ENCODE results near the gene SYT17.

Gene SYT17

DNA sequence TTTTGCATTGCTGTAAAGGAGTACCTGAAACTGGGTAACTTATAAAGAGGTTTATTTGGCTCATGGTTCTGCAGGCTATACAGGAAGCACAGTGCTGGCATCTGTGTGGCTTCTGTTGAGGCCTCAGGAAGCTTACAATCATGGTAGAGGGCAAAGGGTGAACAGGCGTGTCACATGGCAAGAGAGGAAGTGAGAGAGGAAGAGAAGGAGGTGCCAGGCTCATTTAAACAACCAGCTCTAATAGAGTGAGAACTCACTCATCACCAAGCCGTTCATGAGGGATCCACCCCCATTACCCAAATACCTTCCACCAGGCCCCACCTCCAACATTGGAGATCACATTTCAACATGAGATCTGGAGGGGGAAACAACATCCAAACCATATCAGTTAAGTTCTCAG, 101.1 kb downstream of the SYT17 start:
- DNase-seq: no peak

DNA sequence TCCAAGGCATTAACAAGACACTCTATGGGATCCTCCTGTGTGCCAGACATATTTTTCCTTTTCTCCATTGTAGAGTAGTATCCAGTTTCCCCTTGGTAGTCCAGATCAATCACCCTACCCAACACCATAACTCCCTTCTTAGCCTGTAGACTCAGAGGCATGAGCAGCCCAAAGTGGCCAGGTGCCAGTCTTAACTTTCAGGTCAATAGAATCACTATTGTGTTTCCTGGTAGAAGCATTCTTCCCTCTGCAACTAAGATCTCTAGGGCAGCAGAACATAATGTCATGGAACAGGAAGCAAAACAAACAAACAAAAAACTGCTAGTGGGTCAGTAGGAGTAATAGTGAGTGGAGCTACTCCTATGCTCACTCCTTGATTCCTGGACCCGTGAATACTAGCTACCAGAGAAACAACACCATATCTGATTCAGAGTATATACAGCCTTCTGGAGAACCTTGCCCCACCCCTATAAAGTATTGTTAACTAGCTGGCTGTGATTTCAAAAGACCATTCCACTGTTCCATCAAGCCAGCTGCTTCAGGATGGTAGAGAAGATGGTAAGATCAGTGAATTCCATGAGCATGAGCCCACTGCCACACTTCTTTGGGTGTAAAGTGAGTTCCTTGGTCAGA, 106.2 kb downstream of the SYT17 start:
- no peak for DNase-seq

DNA sequence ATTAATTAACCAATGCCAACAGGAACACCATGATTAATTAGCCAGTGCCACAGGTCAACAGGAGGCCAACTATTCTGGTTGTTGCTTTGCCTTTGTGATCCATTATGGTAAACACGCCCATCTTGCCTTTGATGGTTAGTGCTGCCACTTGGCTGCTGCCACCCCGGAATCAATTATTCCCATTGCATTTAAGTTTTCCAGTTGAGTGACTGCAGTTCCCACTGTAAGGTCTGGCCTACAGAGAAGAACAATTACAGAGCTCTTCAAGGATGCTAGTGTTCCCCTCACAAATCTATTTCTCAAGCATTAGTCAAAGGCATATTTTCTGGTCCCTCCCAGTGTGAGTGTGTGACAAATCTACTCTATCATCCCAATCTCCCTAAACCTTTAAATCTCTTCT, 110.4 kb downstream of the SYT17 start:
- DNase-seq: no peak

DNA sequence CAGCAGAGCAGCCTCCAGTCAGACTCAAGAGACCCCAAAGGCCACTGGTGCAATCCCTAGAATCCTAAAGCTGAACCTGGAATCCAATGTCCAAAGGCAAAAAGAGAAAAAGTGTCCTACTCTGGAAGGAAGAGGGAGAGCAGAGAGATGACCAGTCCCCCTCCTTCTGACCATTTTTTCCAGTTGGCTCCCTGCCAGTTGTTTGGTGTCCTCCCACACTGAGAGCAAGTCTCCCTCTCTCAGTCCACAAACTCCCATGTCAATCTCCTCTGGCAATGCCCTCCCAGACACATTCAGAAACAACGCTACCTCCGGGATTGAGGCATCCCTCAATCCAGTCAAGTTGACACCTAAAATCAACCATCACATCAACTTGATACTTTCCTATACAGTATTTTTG, 113.2 kb downstream of the SYT17 start:
- DNase-seq: no peak

DNA sequence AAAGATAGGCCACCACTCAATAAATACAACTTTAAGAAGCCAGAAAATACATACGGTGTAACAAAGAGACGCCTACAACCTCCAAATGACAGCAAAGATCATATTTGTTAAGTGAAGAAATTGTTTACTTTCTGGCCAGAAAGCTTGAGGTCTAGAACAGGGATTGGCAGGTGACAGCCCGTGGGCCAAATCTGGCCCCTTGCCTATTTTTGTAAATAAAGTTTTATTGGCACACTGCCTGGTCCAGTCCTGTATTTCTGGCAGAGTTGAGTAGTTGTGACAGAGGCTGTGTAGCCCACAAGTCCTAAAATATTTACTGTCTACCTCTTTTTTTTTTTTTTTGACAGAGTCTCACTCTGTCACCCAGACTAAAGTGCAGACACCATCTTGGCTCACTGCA, 114.1 kb downstream of the SYT17 start:
- DNase-seq: no peak

DNA sequence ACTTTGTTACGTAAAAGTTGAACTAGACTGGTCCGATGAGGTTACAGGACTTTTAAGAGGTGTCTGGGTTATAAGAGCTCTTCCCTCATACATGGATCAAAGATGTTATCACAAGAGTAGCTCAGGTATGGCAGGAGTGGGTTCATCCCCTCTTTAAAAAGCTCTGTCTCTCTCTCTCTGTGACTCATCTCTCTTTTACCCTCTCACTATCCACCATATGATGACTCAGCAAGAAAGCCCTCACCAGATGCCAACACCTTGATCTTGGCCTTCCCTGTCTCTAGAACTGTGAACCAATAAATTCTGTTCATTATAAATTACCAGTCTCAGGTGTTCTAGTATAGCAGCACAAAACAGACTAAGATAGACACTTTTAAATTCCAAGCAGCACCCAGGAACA, 115.6 kb downstream of the SYT17 start:
- no peak for DNase-seq

DNA sequence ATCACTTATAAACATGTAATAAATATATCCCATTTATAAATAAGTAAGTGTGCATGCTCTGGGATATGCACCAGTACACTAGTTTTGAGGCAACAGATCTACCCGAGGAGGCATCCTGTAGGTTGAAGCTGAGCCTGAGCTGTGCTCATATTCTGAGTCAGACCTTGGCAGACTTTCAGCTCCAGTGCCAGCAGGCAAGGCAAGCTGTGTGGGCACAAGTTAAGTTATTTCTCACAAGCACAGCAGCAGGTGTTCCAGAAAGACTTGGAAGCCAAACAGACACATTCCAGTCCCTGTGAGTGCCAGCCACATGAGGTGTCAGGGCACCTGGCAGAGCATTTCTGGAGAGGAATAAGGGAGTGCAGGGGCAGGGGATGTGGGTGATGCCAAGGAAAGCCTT, 116.2 kb downstream of the SYT17 start:
- DNase-seq: no peak

DNA sequence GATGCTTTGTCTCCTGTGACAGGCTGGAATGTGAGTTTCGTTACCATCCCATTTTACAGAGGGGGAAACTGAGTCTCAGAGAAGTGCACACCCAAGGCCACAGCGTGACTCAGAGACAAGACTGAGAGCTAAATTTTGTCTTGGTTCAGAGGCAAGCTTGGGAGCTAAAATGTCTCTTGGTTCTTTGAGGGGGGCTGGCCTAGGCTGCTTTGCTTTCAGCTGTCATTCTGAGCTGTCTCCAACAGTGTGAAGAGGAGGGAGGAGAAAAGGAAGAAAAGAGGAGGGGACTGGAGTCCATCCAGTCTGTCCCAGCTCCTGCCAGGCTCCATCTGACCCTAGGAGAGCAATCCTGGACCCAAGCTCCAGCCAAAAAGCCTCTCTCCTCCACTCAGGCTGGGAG, 117.4 kb downstream of the SYT17 start, which contains the start of gene CLEC19A:
Gene CLEC19A, plus strand, starts transcription at position 301 of the 400 bp plus-strand sequence. CDS start 121 bp downstream, outside the sequence.
- DNase-seq: no peak

DNA sequence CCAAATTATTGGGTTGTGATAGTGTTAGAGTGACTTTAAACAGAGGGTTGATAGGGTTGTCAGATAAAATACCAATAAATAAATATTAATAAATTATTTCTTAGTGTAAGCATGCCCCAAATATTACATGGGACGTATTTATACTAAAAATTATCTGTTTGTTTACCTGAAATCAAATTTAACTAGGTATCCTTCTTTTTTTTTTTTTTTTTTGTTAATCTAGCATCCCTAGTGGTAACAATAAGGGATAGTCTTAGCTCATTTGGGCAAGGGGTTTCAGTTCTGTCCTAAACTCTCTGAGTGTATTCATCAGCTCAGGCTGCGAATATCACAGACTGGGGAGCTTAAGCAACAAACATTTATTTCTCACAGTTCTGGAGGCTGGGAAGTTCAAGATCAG, 118.8 kb downstream of the SYT17 start:
- no peak for DNase-seq

DNA sequence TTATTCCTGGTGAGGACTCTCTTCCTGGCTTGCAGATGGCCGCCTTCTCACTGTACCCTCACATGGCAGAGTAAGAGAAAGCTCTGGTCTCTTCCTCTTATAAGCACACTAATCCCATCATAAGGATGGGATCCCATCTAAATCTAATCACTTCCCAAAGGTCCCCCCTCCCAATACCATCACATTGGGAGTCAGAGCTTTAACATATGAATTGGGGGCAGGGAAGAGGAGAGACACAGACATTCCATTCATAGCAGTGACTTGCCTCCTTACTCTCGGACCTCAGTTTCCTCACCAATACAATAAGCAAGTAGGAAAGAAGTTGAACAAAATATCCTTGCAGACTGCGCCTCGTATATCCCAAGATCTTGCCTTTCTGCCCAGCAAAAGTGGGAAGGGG, 119.2 kb downstream of the SYT17 start:
- DNase-seq: no peak

DNA sequence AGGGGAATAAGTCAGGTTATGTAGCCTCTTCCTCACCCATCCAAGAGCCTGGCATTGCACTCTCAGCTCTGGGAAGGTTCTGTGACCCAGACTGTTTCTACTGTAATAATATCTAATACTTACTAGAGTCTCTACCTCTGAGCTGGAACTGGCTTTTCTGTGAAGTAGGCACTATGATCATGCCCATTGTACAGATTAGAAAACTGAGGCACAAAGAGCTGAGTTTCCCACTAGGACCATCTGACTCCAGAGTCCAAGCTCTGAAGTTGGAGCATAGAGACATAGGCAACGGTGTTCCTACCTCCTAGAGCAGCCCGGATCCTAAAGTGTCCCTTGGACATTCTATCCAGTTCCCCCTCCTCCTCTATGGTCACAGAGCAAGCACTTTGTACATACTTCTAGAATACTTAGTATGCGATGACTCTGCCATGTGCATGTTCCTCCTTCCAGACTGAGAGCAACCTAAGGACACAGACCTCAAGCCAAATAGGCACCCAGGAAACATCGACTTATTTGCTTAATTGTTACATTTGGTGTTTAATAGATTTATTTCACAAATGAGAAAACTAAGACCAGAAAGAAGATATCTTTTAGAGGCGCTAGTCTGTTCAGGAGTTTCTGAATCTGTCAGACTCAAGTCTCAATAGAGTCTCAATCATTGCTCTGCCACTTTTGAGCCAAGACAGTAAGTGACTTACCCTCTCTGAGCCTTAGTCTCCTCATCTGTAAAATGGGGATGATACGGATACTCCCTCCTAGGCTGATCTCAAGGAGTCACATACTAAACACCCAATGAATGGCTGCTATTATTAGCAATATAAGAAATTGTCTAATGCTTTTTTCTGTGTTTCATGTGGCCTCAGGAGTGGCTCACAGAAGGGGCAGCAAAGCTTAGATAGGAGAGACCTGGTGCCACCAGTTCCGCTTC, 121.1 kb downstream of the SYT17 start:
- DNase-seq: no peak

DNA sequence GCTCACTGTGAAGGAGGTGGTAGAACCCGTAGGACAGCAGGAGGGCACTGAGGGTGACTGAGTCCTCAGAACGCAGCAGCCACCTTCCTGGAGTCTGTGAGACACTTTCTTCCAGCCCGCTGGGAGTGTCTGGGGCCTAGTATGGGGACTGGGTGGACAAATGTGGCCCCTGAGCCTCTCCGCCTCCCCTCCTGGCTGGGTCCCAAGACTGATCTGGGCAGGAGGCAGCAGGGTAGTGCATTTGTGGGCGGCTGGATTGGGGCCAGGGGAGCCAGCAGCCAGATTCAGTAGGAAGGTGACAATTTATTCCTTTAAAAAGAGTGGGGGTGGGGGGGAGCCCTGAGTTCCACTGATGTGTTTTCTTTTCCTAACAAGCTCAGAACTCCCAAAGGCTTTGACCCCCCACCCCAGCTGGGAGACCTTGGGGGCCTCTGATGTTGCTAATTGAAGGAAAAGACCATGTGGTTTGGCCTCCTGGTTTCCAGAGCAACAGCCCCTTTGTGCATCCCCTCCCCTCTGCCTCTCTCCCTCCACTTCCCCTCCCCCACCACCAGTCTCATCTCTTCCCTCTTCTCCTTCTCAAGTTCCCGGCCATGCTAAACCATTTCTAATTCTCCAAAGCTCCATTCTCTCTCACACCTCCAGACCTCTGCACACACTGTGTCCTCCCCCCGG, 121.9 kb downstream of the SYT17 start:
- no peak for DNase-seq

DNA sequence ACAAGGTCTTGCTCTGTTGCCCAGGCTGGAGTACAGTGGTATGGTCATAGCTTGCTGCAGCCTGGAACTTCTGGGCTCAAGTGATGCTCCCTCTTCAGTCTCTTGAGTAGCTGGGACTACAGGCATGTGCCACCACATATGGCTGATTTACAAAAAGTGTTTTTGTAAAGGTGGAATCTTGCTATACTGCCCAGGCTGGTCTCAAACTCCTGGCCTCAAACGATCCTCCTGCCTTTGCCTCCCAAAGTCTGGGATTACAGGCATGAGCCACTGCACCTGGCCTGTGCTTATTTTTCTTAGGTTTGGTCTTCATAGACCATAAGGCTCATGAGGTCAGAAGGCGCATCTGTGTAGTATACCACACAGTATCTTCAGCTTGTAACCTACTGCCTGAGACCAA, 122.8 kb downstream of the SYT17 start:
- no peak for DNase-seq

DNA sequence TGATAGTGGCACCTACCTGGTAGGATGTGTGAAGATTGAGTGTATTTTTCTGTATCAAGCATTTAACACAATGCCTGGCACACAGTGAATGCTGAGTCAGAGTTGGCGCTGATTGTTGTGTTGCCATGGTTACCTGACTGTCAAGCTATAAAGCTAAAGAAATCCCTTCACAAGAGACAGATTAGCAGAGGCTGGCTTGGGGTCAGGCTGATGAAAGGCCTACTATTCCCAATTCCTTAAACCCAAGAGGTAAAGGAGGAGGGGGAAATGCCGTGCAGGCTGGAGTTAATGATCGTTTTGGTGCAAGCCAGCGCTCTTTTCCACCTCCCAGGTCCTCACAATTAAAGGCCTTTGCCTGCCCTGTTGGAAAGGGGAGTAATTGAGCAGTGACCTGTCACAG, 123.4 kb downstream of the SYT17 start:
- no peak for DNase-seq

DNA sequence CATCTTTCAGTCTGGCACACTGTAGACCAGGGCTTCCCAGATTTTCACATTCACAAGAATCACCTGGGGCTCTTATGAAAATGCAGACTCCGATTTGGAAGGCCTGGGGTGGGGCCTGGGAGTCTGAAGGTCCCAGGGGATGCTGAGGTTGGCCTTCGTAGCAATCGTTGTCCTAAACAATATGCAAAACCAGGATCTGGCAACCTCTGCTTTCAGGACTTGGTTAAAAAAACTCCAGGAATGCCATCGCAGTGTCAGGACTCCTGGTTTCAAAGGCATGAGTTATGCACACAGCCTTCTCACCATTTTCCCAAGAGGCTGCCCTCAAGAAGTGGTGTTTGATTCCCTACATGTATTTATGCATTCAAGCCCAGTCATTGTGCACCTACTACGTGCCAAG, 124.1 kb downstream of the SYT17 start:
- no peak for DNase-seq

DNA sequence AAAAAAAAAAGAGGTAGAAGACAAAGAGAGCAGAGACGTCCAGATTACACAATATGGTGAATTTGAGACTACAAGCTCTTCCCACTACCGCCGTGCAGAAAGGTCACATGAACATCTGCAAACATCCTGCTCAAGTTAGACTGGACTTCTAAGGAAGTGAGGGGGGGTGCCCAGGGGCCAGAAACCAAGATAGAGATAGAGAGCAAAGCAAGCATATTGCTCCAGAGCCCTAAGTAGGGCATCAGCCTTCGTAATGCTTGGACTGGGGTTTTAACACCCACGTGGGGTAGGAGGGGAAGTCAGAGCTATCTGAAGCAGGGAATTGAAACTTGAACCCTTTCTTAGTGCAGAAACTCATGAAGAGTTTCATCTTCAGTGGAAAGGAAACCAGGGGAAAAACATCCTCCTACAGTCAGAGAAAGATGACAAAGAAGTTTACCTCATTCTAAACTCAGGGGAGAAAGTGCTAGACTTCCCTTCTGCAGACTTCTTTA, 126.2 kb downstream of the SYT17 start:
- no peak for DNase-seq

DNA sequence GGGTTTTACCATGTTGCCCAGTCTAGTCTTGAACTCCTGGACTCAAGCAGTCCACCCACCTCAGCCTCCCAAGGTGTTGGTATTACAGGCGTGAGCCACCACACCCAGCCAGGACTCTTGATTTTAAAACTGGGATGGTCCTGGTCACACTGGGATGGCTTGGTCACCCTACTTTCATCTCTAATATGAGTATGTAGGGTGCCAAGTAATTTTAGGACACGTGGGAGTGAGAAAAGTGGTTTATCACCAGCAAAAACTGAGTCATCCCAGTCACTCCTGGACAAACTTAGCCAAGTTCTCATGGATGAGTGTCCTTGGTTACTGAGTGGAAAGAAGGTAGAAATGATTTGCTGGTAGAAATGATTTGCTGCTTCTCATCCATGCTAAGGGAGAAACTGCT, 127.4 kb downstream of the SYT17 start:
- DNase-seq: no peak

DNA sequence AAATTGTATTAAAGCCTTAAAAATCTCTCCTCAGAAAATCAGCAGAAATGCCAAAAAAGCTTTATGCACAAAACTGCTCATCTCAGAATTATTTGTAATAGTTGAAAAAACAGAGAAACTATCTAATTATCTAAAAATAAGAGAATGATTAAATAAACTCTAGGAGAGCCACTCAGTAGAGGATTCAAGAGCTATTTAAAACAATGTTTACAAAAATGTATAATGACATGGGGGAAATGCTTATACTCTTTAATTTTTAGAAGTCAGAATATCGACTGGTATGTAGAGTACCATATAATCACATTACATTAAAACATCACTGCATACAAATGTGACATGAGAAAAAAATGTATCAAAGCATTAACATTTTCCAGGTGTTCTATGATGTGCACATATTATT, 129.4 kb downstream of the SYT17 start:
- no peak for DNase-seq

DNA sequence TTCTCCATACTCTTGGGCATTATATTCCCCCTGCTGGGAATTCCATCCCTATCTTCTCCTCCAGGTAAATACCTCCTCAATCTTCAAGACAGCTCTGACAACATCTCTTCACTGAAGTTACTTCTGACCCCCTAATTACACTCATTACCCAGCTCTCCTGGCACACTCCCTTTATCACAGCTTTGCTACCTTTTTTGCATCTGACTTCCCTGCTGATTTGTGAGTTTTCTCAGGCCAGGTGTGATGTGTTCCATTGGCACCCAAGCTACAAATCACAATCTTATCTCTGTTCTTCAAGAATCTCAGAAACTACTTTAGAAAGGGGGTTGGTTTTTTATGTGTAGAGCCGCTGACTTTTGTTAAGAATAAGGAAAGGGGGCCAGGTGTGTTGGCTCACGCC, 131.5 kb downstream of the SYT17 start:
- DNase-seq: no peak

DNA sequence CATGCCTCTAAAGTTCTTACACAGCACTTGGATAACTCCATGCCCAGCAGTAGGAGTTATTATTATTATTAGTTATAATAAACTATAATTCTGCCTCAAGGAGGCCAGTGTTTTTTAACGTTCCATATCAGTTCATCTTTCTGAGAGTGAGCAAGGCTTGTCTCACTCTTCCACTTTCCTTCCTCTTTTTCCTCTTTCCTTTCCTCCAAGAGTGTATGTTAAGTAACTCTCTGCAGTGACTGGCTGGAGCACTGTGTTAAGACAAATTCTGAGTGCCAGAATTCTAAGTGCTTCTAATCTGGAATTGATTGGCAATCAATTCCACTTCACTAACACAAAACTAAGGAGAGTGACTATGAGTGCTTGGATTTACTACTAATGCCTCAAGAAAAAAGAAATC, 133.9 kb downstream of the SYT17 start:
- no peak for DNase-seq

DNA sequence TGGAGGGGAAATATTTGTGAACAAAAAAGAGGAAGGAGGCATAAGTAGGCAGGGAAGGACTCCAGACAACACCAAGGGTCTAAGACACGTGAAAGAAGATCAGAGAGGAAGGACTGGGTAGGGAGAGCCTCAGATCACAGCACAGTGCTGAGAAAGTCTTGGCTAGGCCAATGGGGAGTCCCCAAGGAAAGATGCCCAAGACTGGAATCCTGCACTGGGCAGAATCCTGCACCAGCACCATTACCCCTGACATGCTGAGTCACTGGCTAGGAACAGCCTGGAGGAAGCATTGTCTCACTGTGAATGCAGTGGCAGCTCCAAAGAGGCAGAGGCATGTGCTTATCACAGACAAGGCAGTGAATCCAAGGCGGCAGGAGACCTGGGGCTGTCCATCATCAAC, 136.7 kb downstream of the SYT17 start:
- no peak for DNase-seq

DNA sequence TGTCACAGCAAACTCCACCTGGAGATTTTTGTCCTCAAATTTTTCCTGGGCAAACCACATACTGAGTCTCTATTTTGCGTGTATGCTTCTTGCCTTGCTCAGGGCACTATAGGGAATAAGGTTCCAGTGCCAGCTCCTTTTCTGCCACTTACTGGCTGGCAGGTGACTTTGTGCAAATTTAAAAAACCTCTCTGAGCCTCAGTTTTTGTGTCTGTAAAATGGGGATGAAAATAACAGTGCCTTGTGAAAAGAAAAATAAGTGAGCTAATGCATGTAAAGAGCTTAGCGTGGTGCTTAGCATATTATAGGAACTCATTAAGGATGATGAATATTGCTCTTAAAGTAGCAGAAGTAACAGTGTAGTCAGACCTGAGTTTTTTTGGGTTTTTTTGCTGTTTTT, 137.4 kb downstream of the SYT17 start:
- DNase-seq: no peak

DNA sequence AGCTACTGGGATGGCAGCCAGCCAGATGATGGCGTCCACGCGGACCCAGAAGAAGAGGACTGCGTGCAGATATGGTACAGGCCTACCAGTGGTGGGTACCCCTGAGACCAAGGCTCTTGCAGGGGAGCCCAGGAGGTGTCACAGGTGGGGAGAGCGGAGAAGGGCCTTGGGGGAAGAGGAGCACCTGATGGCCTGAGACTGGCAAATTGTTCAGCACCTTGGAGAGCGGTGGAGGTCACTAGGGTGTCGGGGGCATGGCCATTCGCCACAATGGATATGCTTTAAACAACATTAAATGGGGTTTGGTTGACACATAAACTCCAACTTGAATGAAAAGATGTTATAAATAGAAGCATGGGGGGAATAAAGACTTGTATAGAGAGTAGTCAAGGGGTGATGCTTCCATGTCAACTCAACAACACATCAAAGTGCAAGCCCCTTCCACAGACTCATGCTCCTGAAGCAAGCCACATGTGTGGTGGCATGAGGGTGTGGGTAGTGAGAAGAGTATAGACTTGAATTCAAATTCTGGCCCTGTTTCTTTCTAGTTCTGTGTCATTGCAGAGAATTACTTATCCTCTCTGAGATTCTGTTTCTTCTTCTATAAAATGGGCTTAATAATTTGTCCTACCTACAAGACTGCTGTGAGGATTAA, 139.7 kb downstream of the SYT17 start:
- no peak for DNase-seq

Data from activated gamma-delta T cell treated with Interleukin-2 at 50 U/mL for 16 hours (primary cell).